HG03159 (cell line): ENCODE data around the gene TANGO6.

Source experiments
- ATAC-seq: cut with Tn5 transposase; IDR thresholded peaks from one replicate; pipeline ENCODE4 v1.9.1; 2021; ENCODE audit warnings: mild to moderate bottlenecking, moderate library complexity; ENCODE audit not compliant: unreplicated experiment

TANGO6 gene

DNA sequence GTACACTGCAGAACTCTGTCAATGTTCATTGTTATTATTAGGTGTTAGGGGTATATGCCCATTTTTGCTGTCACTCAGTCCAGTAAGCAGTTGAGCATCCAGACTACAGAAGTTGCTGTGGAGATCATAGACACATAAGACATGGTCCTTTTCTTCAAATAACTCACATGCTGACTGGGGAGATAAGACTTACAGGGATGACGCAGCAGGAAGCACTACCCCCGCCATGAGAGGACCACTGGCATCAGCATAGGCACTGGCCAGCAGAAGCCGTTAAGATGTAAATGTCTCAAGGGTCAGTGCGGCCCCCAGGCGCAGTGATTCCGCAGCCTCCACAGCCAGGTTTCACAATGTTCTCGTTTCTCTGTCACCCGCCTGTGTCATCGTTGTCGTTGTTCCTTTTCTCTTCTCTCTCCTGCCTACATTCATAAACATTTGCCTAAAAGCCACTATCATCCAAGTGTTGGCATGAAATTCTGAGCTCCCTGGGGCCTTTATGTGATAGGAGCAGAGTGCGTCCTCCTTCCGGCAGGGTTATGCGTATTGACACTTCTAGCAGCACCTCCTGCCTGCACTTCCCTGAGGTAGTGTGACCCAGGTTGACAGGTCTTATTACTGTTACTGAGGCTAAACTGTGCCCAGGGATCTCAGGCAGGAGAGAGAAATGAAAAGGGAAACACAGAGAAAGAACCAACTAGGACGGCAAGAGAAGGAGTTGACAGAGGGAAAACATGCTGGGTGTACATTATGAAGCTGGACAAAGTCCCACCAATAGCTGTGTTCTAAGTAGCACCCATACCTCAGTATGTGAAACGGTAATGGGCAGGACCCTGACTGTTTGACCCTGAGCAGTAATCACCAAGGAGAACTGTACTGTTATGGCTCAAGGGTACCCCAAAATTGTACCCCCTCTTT lies 17.9 kb downstream of the TANGO6 start:
- ATAC-seq: no peak

DNA sequence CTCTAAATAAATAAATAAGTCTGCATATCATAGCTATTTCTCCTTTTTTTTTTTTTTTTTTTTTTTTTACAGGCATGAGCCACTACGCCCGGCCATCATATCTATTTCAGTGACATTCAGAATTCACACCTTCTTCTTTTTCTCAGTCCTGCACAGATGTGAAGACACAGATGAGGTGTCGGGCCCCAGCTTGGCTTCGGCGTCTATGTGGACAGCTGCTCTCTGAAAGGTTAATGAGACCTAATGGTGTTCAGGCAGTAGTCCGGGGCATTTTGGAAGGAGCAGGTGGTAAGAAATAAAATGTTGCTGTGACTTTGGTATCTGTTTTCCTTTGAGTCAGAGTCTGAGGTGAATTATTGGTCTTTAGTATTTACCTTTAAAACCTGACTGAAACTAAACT lies 23.6 kb downstream of the TANGO6 start:
- no peak for ATAC-seq

GRCh38 chr16:68869492-68870088 lies 26.3 kb downstream of the TANGO6 start:
- no peak for ATAC-seq

- ATAC-seq: no peak
Observed at GRCh38 chr16:68873635-68874471, 30.5 kb downstream of the TANGO6 start.

GRCh38 chr16:68875871-68876270 lies 32.5 kb downstream of the TANGO6 start:
- no peak for ATAC-seq

GRCh38 chr16:68883685-68884084 lies 40.4 kb downstream of the TANGO6 start:
- no peak for ATAC-seq

- ATAC-seq: no peak
Observed at GRCh38 chr16:68884401-68884800, 41.1 kb downstream of the TANGO6 start.

GRCh38 chr16:68884861-68885720 lies 41.8 kb downstream of the TANGO6 start:
- ATAC-seq: no peak

GRCh38 chr16:68887107-68887506 lies 43.8 kb downstream of the TANGO6 start:
- no peak for ATAC-seq

GRCh38 chr16:68889508-68890150 lies 46.3 kb downstream of the TANGO6 start:
- no peak for ATAC-seq

- no peak for ATAC-seq
Observed at GRCh38 chr16:68892214-68892613, 48.9 kb downstream of the TANGO6 start.

- ATAC-seq: no peak
Observed at GRCh38 chr16:68892898-68893297, 49.6 kb downstream of the TANGO6 start.

DNA sequence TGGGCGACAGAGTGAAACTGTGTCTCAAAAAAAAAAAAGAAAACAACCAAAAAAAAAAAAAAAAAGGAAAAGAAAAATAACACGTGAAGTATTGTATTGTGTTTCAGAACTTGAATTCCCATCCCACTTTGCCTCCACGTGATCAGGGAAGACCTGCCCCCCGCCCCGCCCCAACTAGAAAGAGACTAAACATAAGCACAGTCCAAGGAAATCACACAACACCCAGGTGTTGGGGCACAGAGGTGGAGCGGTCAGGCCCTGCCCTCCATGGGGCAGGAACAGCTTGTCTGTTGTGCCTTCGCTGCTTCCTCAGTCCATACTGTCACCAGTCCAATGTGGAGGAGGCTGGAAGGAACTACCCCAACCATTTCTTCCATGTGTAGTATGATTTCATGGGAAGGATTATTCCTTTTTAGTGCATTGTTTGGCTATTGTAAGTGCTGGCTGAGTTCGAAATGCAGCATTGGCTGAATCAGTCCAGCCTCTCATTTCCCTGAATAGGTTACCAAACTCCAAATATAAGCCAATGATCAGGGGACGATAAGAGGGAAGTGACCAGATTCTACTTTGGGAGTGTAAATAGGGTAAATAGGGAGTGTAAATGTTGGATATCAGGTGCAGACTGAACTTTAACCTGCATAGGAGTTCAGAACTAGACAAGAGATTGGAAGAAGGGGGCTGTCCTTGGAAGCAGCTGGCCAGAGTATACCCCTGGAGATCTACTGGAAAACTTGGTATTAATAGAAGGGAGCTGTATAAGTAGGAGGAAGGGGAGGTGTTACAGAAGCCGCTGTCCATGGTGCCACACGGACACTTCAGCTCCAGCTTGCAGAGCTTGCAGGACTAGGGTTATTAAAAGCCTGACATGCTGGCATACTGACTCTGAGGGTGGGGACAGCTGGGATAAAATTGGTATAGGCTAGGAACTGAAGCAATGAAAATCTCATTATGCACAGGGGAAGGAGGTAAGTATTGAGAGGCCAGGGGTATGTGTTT lies 50.7 kb downstream of the TANGO6 start:
- ATAC-seq: no peak

DNA sequence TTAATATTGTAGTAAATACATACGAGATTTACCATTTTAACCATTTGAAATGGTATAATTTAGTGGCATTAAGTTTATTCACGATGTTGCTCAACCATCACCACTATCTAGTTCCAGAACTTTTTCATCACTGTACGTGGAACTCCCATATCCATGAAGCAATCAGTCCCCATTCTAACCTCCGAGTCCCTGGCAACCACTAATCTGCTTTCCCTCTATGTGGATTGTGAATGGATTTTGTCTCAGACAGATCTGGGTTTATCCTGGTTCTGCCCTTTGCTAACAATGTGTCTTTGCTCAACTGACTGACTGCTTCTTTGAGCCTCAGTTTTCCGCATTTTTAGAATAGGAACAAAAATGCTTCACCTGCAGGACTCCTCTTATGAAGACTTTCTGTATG lies 51.4 kb downstream of the TANGO6 start:
- no peak for ATAC-seq

GRCh38 chr16:68898026-68898425 lies 54.7 kb downstream of the TANGO6 start:
- ATAC-seq: no peak

DNA sequence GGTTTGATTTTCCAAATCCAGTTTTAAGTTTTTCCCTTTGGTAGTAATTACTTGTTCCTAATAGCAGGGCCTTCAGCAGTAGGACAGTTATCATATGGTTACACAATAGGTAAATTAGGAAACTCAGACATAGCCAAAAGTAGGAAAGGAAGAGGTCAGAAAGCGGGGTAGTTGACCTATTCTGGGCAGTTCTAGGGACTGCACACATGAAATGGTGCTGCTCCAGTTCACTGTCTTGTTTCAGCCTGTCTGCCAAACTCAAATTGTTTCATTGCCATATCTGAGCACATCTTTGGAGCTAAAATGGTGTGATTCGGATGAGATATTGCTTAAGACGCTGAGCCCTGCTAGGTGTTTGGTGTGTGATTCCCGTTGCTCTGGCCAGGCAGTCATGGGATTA lies 56.7 kb downstream of the TANGO6 start:
- no peak for ATAC-seq

DNA sequence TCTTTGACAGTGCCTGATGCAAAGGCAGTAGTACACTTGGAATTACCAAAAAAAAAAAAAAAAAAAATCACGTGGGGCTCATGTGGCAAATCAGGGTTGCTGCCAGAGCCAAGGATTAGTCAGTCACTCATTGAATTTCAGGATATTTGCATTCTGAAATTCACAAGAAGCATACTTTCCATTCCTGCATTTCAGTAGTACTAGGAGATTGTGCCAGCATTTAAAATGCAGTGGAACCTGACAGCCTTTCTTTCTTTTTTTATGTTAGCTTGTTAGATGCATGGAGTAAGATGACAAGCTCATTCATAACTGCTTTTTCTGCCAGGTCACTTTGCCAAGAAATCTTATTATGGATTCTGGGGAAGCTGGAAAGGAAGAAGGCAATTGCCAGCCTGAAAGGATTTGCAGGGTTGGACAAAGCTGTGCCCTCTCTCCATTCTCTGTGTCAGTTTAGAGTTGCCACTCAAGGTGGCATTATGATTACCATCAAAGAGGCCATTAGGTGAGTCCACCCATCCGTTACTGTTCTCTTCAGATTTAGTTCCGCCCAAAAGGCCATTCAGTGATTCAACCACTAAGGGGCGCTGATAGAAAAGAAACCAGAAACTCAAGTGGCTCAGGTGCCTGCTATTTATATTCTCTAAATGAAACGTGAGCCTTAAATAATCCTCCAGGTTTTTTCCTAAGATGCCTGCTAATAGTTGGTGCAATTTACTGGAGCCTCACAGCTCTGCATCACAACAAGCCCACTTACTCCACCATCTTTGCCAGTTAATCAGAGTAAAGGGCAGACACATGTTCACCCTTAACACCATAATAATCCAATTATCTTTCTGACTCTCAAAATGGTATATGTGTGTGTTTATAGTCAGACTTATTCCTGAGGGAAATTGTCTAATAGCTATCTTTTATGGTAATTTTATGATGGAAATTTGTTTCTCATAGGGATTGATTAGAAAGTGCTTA lies 59.0 kb downstream of the TANGO6 start:
- no peak for ATAC-seq

DNA sequence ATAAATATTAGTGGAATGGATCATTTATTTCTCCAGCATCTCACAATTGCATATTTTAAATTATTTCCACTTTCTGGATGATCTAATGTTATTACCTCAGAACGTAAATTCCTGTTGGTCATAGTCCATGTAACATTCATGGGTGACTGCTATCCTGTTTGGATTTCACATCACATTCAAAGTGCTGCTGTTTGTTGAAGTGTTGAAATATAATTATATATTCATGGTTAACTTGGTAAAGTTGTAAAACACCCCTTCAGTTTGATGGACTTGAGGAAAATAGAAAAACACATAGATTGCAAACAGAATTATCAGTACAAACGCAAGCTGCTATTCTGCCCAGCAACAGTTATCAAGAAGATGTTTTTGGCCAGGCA lies 59.6 kb downstream of the TANGO6 start:
- ATAC-seq: no peak
